MCF 10A (cell line): ENCODE measurements around the gene PITRM1. TPM values are rescaled to one million over a fixed set of nuclear protein-coding genes. Genes with fewer than 3 reads are reported as not detected.

Source experiments
- BruUV-seq: library from RNA; stranded (reverse); fragments of 400-500 nt; replicated peaks from 2 replicates; lab custom pipeline; 2021; lab: Mats Ljungman, UMichigan
- CTCF ChIA-PET: fragments of 300-600 bp; sonication (Branson Sonifier 250); formaldehyde crosslinking; extraction: SDS; loops from one replicate; lab custom pipeline; 2021; ENCODE audit warnings: antibody characterized with exemption, inconsistent platforms; lab: Yijun Ruan, JAX
- POLR2A ChIA-PET: fragments of 300-600, 350-650 bp; sonication (Branson Sonifier 250); formaldehyde crosslinking; extraction: SDS; loops from one replicate; lab custom pipeline; 2020; ENCODE audit warnings: antibody characterized with exemption, inconsistent platforms; lab: Yijun Ruan, JAX
- DNase-seq: peaks from one replicate; pipeline ENCODE4 v3.0.0-alpha.2; 2018; ENCODE audit not compliant: unreplicated experiment
- H3K27ac Mint-ChIP-seq: one replicate; pipeline ENCODE4 v1.8.0; 2022; ENCODE audit warnings: mild to moderate bottlenecking, low read depth, mixed read lengths; ENCODE audit not compliant: unreplicated experiment
- H3K27me3 Mint-ChIP-seq: one replicate; pipeline ENCODE4 v1.8.0; 2022; ENCODE audit warnings: mixed read lengths; ENCODE audit not compliant: insufficient read depth, unreplicated experiment
- H3K36me3 Mint-ChIP-seq: one replicate; pipeline ENCODE4 v1.8.0; 2022; ENCODE audit warnings: mild to moderate bottlenecking, moderate library complexity, mixed read lengths; ENCODE audit not compliant: insufficient read depth, unreplicated experiment
- H3K4me1 Mint-ChIP-seq: one replicate; pipeline ENCODE4 v1.8.0; 2022; ENCODE audit warnings: mixed read lengths; ENCODE audit not compliant: insufficient read depth, unreplicated experiment
- H3K4me3 Mint-ChIP-seq: one replicate; pipeline ENCODE4 v1.8.0; 2022; ENCODE audit warnings: mild to moderate bottlenecking, moderate library complexity, mixed read lengths; ENCODE audit not compliant: unreplicated experiment
- H3K9me3 Mint-ChIP-seq: one replicate; pipeline ENCODE4 v1.8.0; 2022; ENCODE audit warnings: mixed read lengths; ENCODE audit not compliant: unreplicated experiment
- CTCF ChIP-seq: fragments of 200-600 bp; IDR thresholded peaks from one replicate; pipeline ENCODE4 v1.8.0; 2022; ENCODE audit warnings: antibody characterized with exemption, mild to moderate bottlenecking; ENCODE audit not compliant: unreplicated experiment
- intact Hi-C: fragments of 100-400 bp; cut with micrococcal nuclease; formaldehyde crosslinking; loops from 2 replicates; pipeline ENCODE4 v1.14.1; 2022
- total RNA-seq: library from RNA; stranded (reverse); gene quantifications from 2 replicates; pipeline ENCODE4 v1.2.3, GENCODE V29; 2022

Gene PITRM1
- total RNA-seq, 1 experiment from 2014 or later: 132 TPM

GRCh38 chr10:3110782-3111620 is 61.6 kb downstream of the PITRM1 start:
- peaks cover 27% of the 10 kb centered on the region for H3K4me1 Mint-ChIP-seq
- intact Hi-C loops: no loop called here
- no peaks in the 10 kb centered on the region for H3K27me3 Mint-ChIP-seq
- H3K9me3 Mint-ChIP-seq: no peaks in the 10 kb centered on the region
- no peak overlapping the region for H3K4me3 Mint-ChIP-seq
- DNase-seq: no peak
- BruUV-seq: no TSS peak
- ChIA-PET POLR2A (interaction anchor here (1.4 kb wide), 1 partner anchor 16 kb away, joined by 6 read pairs; no protein-coding TSS in a partner anchor), CTCF (no interaction called here)
- H3K27ac Mint-ChIP-seq: peak overlapping the region; percentile 49
- TF ChIP-seq CTCF: no peak
- H3K36me3 Mint-ChIP-seq: peaks cover 66% of the 10 kb centered on the region

GRCh38 chr10:3109633-3110032 is 62.9 kb downstream of the PITRM1 start:
- BruUV-seq: no TSS peak
- Mint-ChIP-seq H3K9me3 (no peaks in the 10 kb centered on the region), H3K4me1 (peaks cover 27% of the 10 kb centered on the region), H3K36me3 (peaks cover 66% of the 10 kb centered on the region), H3K4me3 (no peak overlapping the region), H3K27me3 (no peaks in the 10 kb centered on the region), H3K27ac (no peak overlapping the region)
- no peak for TF ChIP-seq CTCF
- intact Hi-C loops: no loop called here
- POLR2A ChIA-PET: interaction anchor here (0.6 to 1.4 kb wide), 5 partner anchors 10 to 44 kb away, joined by 3 to 6 read pairs (median 3); no protein-coding TSS in a partner anchor
- CTCF ChIA-PET: interaction anchor here (1.0 kb wide), 1 partner anchor 10 kb away, joined by 3 read pairs; no protein-coding TSS in a partner anchor
- DNase-seq: no peak

DNA sequence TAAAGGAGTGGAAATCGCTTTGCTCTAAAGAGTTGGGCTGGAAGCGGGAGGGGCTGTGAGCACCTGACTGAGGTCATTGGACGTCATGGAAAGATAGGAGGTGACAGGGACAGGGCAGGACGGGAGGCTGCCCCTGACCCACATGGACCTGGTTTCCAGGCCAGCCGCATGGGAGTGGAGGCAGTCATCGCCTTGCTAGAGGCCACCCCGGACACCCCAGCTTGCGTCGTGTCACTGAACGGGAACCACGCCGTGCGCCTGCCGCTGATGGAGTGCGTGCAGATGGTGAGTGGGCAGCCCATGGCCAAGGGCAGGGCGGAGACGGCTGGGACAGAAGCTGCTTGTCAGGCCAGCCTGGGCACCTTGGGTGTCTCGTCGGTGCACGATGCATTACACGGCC is 63.4 kb downstream of the PITRM1 start:
- no peak for DNase-seq
- TF ChIP-seq CTCF: no peak
- BruUV-seq: no TSS peak
- peaks cover 27% of the 10 kb centered on the region for H3K4me1 Mint-ChIP-seq
- intact Hi-C loops: no loop called here
- no peak overlapping the region for H3K4me3 Mint-ChIP-seq
- H3K27me3 Mint-ChIP-seq: no peaks in the 10 kb centered on the region
- POLR2A ChIA-PET: interaction anchor here (0.6 to 3.4 kb wide), 6 partner anchors 10 to 63 kb away, joined by 3 to 104 read pairs (median 4); partner anchors contain the start of gene PITRM1
- H3K36me3 Mint-ChIP-seq: peaks cover 66% of the 10 kb centered on the region
- CTCF ChIA-PET: interaction anchor here (1.0 to 1.3 kb wide), 2 partner anchors 10 to 38 kb away, joined by 3 to 4 read pairs; no protein-coding TSS in a partner anchor
- H3K27ac Mint-ChIP-seq: no peak overlapping the region
- H3K9me3 Mint-ChIP-seq: no peaks in the 10 kb centered on the region

- POLR2A ChIA-PET: interaction anchor here (0.6 to 3.4 kb wide), 12 partner anchors 10 to 653 kb away, joined by 3 to 104 read pairs (median 12); partner anchors contain the start of genes PFKP and PITRM1
- Mint-ChIP-seq H3K9me3 (no peaks in the 10 kb centered on the region), H3K27ac (peak overlapping the region; percentile 93), H3K36me3 (peaks cover 66% of the 10 kb centered on the region), H3K4me3 (no peak overlapping the region), H3K4me1 (peaks cover 27% of the 10 kb centered on the region), H3K27me3 (no peaks in the 10 kb centered on the region)
- CTCF ChIA-PET: interaction anchor here (1.2 to 1.4 kb wide), 3 partner anchors 10 to 45 kb away, joined by 3 to 4 read pairs (median 4); no protein-coding TSS in a partner anchor
- no peak for TF ChIP-seq CTCF
- no peak for DNase-seq
- BruUV-seq: no TSS peak
- intact Hi-C loops: no loop called here
These were observed 63.9 kb downstream of the PITRM1 start for GRCh38 chr10:3108575-3109105.
